IPS-18c (cell line): Measurements from ENCODE around the gene TMF1.
A peak's percentile ranks its signal among the peaks of the same experiment; 100 is the strongest.

ENCODE experiments used
- H3K4me3 ChIP-seq: 2 replicates; pipeline ENCODE4 v1.7.0; 2013; ENCODE audit warnings: low read depth, mild to moderate bottlenecking, low read length, moderate library complexity; ENCODE audit not compliant: insufficient read depth
- H3K9me3 ChIP-seq: one replicate; pipeline ENCODE4 v1.6.1; 2013; ENCODE audit warnings: mild to moderate bottlenecking, low read length, moderate library complexity; ENCODE audit not compliant: control insufficient read depth, insufficient read depth

TMF1 gene

GRCh38 chr3:69082805-69083204, 30.7 kb upstream of the TMF1 start:
- Histone ChIP-seq H3K4me3 (no peak overlapping the region), H3K9me3 (no peaks in the 10 kb centered on the region)

GRCh38 chr3:69082361-69082760, 30.2 kb upstream of the TMF1 start:
- no peak overlapping the region for H3K4me3 ChIP-seq

GRCh38 chr3:69081583-69082262, 29.6 kb upstream of the TMF1 start:
- Histone ChIP-seq H3K9me3 (no peaks in the 10 kb centered on the region), H3K4me3 (no peak overlapping the region)

More at GRCh38 chr3:69082361-69082760, 30.2 kb upstream of the TMF1 start:
- no peaks in the 10 kb centered on the region for H3K9me3 ChIP-seq

GRCh38 chr3:69080233-69080920, 28.2 kb upstream of the TMF1 start, which contains the start of gene UBA3:
TSS of gene UBA3 (minus strand) at chr3:69080365. CDS start at chr3:69080353, 12 bp downstream.
- Histone ChIP-seq H3K4me3 (peak within 1 kb of the TSS; percentile 68), H3K9me3 (no peaks in the 10 kb centered on the region)

DNA sequence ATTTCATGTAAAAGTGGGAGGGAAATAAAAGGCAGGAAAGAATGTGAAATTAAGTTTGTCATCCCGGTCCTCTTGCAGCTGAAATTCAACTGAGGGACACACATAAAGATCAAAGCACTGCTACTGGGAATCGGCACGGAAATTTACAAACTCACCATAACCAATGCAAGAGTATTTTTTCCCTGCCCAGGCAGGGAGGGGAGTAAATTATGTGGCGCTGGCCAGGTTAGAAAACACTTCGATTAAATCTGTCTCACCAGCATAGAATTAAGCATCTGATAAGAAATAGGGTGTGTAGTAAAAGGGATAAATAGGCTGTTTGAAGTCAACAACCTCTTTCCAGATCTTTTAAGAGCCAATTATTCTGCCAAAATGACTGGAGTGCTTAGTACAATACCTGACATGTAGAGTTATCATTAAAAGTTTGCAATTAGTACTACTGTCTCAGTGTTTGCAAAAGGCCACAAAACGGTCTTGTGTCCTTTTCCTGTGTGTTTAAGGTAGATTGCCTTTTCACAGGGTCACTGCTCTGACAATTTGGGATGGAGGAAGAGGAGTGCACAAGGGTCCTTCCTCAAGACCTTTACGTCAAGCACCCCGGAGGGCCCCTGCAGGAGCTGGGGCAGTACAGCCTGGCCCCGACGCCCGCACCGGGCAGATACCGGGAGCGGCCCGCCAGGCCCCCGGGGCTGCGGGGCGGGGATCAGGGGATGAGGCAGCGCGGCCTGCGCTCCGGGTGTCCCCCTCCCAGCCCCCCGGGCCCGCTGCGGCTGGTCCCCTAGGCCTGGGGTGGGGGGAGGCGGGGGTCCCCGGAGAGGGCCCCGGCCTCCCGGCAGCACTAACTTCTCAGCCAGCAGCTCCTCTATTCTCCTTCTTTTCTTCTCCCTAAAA, 27.4 kb upstream of the TMF1 start:
- H3K4me3 ChIP-seq: peak overlapping the region; percentile 68
- H3K9me3 ChIP-seq: no peaks in the 10 kb centered on the region

- Histone ChIP-seq H3K9me3 (no peaks in the 10 kb centered on the region), H3K4me3 (no peak overlapping the region)
These were observed 20.8 kb upstream of the TMF1 start for GRCh38 chr3:69072928-69073327.

GRCh38 chr3:69066121-69066520, 14.0 kb upstream of the TMF1 start:
- H3K4me3 ChIP-seq: no peak overlapping the region

GRCh38 chr3:69065318-69065964, 13.3 kb upstream of the TMF1 start:
- no peaks in the 10 kb centered on the region for H3K9me3 ChIP-seq
- no peak overlapping the region for H3K4me3 ChIP-seq

More at GRCh38 chr3:69066121-69066520, 14.0 kb upstream of the TMF1 start:
- no peaks in the 10 kb centered on the region for H3K9me3 ChIP-seq

GRCh38 chr3:69063636-69064035, 11.5 kb upstream of the TMF1 start:
- H3K9me3 ChIP-seq: no peaks in the 10 kb centered on the region
- no peak overlapping the region for H3K4me3 ChIP-seq

GRCh38 chr3:69059688-69060087, 7.6 kb upstream of the TMF1 start:
- no peaks in the 10 kb centered on the region for H3K9me3 ChIP-seq
- H3K4me3 ChIP-seq: no peak overlapping the region

DNA sequence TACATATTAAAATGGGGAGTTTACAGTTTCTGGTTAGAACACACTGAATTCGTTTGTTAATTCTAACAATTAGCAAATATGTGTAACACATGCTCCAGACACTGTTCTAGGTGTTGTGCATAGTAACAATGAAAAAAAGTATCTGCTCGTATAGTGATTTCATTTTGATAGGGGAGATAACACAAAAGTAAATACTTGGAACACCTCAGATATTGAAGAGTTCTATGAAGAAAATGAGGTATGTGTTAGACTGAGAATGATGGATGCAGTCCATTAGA, 6.8 kb upstream of the TMF1 start:
- no peak overlapping the region for H3K4me3 ChIP-seq

DNA sequence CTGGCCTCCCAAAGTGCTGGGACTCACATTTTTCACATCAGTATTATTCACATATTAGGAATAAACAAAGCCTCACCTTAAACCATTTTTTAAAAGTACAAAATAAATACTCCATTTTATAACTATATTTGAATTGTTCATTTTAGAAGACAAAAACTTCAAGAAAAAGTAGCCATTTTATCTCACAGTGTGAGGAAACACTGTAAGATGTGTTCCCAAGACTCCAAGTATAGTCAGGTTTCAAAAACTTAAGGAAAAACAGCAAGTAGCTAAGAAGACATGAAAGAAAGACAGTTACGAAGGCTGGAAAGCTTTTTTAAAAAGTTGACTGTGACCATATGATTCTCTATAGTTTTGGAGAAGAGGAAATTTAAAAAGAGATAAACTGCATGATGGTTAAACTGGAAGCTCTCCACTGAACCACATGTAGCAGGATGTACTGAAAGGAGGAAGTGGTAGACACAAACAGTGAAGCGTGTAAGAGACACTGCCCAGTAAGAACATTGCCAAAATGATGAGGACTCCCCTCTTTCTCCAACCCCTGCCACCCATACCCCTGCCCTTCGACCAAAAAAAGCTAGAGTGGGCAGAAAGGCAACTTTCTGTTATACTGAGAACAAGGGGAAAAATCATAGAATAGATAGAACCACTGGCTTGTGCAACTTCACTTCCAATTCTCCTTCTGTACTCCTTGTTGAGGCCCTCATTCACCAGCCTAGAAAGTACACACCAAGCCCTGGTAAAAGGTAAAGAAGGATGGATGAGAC, 6.2 kb upstream of the TMF1 start:
- Histone ChIP-seq H3K9me3 (no peaks in the 10 kb centered on the region), H3K4me3 (no peak overlapping the region)

More for the DNA sequence above, 6.8 kb upstream of the TMF1 start:
- H3K9me3 ChIP-seq: no peaks in the 10 kb centered on the region

- H3K9me3 ChIP-seq: no peaks in the 10 kb centered on the region
- peak overlapping the region; percentile 99 for H3K4me3 ChIP-seq
These were observed 352 bp upstream of the TMF1 start for GRCh38 chr3:69052472-69052898.

DNA sequence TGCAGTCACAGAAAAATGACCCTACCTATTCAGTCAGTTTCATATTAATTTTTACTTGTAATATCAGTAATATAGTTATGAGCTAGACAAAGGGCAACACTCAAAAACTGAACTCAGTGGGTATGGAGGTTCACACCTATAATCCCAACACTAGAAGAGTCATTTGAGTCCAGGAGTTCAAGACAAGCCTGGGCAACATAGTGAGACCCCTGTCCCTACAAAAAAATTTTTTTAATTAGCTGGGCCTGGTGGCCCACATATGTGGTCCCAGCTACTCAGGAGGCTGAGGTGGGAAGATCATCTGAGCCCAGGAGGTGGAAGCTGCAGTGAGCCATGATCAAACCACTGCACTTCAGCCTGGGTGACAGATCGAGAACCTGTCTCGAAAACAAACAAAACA, 3.1 kb downstream of the TMF1 start:
- no peak overlapping the region for H3K4me3 ChIP-seq
- H3K9me3 ChIP-seq: no peaks in the 10 kb centered on the region

DNA sequence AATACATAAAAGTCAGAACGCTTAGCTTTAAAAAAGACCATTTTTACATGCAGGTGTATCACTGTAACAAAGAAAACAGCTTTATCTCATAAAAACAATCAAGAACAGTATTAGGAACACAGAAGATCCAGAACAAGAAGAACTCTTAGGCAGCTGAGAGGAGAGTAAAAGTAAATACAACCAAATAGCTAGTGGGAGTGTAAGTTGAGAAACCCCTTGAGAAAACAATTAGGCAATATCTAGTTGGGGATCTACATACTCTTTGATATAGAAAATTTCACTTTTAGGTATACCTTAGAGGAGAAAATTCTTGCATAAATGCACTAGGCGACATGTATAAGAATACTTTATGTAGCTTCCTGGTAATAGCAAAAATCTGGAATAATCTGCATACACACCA, 7.5 kb downstream of the TMF1 start:
- Histone ChIP-seq H3K9me3 (no peaks in the 10 kb centered on the region), H3K4me3 (no peak overlapping the region)

DNA sequence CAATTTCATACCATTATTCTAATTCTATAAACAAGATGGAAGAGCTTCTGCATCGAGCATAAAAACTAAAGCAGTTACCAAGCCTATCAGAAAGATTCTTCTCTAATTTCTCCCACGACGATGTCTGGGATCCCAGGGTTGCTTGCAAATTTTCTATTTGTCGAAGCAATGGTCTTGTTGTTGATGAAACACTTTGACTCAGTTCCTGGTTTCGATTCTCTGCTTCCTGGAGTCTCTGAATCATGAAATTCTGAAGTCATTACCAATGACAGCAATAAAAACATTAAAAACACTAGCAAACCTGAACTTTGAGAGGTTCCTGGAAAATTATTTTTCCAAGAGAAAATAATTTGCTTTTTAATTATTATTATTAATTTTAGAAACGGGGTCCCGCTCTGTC, 18.7 kb downstream of the TMF1 start:
- H3K4me3 ChIP-seq: no peak overlapping the region
- H3K9me3 ChIP-seq: no peaks in the 10 kb centered on the region

GRCh38 chr3:69032737-69033136, 19.4 kb downstream of the TMF1 start:
- H3K9me3 ChIP-seq: no peaks in the 10 kb centered on the region
- no peak overlapping the region for H3K4me3 ChIP-seq
